ENCODE data around the gene TRPM8.
"Not testable (repeated sequence)": the region's sequence is repeated elsewhere in the genome, so short reads cannot be mapped to it uniquely, and the experiment has no call there.

GRCh38 chr2:233872125-233872524 is 45.0 kb upstream of the TRPM8 start:
- not testable (repeated sequence) for TF ChIP-seq CTCF (IDR thresholded peaks at IDR 0.05 in 4 of 5, conservative IDR thresholded peaks at IDR 0.05 in 1 of 5); POLR2A (IDR thresholded peaks at IDR 0.05)
